CD4-positive, alpha-beta T cell treated with Interferon gamma for 1 hour (primary cell): ENCODE data around the gene USP8.
"Not testable (repeated sequence)": the region's sequence is repeated elsewhere in the genome, so short reads cannot be mapped to it uniquely, and the experiment has no call there.

Source experiments
- DNase-seq: peaks from one replicate; pipeline ENCODE4 v3.0.0-alpha.2; 2020

Gene USP8

DNA sequence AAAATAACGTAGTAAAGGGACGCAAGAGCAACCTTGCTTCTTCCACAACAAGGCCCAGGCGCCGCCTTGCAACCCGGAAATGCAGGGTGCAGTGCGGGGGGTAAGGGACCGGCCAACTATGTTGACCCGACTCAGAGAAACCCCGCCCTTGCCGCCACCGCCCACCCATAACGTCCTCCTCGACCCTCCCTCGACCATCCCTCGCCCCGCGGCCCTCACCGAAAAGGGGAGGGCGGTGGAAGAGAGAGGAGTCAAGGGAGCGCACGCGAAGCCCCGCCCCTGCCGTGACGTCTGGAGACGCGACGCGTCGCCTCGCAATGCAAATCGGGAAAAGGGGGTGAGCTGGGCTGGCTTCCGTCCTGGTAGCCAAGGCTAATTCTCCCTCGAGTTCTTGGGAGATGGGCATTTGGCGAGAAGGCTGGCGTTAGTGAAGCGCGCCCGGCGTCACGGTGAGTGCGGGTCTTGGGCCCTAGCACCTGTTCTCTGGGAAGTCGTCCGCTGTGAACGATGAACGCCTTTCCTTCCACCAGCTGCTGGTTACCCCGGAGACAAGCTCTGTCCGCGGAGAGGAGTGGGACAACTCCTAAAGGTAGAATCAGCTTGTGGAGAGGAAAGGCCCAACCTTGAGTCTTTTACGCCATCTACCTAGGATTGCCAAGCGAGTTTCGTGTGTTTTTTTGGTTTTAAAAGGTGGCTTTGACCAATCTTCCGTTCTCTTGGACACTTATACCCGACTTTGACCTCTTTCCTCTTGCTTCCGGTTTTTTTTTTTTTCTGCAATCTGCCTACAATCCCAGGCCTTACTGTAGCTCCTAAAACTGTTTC lies at the start of gene USP8:
Gene USP8 (plus strand): TSS at position 340 of the 825 bp plus-strand sequence. CDS start 14,669 bp downstream, outside the sequence.
- DNase-seq: peak; percentile 93

- no peak for DNase-seq
Observed at GRCh38 chr15:50377867-50378751, 46.1 kb upstream of the USP8 start.

DNA sequence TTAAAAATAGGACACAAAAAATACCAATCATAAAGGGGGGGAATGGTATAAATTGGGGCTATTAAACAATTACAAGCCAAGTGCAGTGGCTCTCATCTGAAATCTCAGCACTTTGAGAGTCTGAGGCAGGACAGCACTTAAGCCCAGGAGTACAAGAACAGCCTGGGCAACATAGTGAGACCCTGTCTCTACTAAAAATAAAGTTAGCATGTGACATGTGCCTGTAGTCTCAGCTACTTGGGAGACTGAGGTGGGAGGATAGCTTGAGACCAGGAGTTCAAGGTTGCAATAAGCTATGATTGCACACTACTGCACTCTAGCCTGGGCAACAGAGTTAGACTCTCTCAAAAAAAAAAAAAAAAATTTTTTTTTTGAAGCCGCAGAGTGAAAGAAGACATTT lies 45.4 kb upstream of the USP8 start:
- no peak for DNase-seq

DNA sequence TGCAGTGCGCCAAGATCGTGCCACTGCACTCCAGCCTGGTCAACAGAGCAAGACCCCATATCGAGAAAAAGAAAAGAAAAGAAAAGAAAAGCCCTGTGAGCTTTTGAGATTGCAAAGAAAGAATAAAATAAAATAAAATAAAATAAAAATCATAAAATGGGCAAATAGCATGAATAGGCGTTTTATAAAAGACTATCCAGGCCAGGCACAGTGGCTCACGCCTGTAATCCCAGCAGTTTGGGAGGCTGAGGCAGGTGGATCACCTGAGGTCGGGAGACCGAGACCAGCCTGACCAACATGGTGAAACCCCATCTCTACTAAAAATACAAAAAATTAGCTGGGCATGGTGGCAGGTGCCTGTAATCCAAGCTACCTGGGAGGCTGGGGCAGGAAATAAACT lies 44.8 kb upstream of the USP8 start:
- DNase-seq: not testable (repeated sequence)

- DNase-seq: no peak
Observed at GRCh38 chr15:50380089-50380488, 44.1 kb upstream of the USP8 start.

GRCh38 chr15:50381438-50381837 lies 42.8 kb upstream of the USP8 start:
- DNase-seq: no peak

GRCh38 chr15:50382408-50382807 lies 41.8 kb upstream of the USP8 start:
- DNase-seq: not testable (repeated sequence)

GRCh38 chr15:50390554-50391264 lies 33.5 kb upstream of the USP8 start:
- no peak for DNase-seq

DNA sequence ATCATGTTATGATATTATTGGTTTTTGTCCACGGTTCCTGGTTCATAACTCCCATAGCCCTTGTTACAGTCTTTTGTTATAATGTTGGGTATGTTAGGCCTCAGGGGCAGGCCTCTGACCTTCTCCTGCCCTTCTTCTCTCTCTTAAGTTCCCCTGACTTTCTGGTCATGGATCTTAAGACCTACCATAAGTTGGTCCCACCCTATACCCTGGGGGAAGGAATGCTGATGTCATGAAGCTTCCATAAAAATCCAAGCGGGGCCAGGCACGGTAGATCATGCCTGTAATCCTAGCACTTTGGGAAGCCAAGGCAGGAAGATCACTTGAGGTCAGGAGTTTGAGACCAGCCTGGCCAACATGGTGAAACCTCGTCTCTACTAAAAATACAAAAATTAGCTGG lies 32.6 kb upstream of the USP8 start:
- DNase-seq: not testable (repeated sequence)

- DNase-seq: no peak
Observed at GRCh38 chr15:50411870-50412269, 12.3 kb upstream of the USP8 start.

DNA sequence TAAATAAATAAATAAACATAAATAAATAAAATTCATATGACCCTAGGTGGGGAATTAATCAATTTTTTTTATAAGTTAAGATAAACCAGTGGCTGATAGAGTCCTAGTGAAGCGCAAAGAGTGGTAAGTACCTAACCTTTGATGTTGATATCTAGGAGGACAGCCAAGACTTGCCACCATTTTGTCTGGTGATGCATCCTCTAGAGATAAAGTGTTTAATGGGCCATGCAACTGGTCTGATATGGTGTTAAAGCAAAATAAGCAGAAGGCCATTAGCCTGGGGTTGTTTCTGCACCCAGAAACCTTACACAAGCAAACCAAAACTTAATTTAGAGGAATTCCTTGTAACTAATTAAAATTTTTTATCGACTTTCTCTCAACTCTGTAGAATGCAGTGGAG lies 9.6 kb upstream of the USP8 start:
- no peak for DNase-seq

GRCh38 chr15:50415752-50416404 lies 8.3 kb upstream of the USP8 start:
- DNase-seq: no peak

DNA sequence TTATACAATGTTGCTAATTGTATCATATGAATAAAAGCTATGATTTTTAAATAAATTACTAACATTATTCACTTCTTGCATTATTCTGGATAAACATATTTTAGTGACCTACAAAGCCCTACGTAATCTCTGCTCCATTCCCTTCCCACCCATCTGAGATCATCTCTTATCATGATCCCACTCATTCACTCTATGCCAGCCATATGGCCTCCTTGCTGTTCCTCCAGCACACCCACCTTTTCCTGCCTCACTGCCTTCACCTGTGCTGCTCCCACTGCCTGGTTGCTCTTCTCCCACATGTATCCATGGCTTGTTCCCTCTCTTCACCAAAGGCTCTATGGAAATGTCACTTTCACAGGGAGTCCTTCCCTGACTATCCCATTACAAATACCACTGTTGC lies 7.3 kb upstream of the USP8 start:
- DNase-seq: no peak

- no peak for DNase-seq
Observed at GRCh38 chr15:50418041-50418583, 6.1 kb upstream of the USP8 start.

GRCh38 chr15:50425219-50425618 lies 1.0 kb downstream of the USP8 start:
- DNase-seq: no peak

- not testable (repeated sequence) for DNase-seq
Observed at GRCh38 chr15:50425678-50426246, 1.6 kb downstream of the USP8 start.

DNA sequence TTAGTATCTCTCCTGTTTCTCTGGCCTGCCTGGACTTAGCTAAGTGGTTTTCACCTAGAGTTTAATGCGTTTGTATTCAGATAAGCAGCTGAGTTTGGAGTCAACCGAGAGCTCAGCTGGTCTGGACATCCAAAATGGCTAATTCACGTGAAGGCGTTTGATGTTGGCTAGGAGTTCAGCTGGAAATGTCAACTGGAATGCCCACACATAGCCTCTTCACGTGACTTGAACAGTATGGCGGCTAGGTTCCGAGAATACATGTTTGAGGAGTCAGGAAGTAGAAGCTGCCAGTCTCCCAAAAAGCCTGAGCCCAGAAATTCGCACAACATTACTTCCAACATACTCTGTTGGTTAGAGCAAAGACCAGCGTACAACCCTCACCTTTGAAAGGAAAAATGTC lies 2.2 kb downstream of the USP8 start:
- DNase-seq: no peak

DNA sequence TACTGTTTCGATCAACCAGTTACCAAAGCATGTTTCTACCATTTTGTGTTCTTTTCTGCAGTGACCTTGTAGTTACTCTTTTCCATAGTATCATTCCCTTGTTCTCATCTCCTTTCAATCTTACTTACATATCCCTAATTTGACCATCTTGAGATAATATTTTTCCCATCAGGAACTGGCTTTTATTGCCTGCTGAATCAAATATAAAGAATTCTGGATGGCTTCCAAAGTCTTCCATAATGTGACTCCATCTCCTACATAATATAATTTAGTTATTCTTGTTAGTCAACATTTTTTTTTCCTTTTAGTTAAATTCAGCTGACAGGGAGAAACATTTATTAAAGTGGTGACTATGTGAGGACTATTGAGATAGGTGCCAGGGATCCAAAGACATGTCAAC lies 7.0 kb downstream of the USP8 start:
- no peak for DNase-seq

GRCh38 chr15:50432230-50432629 lies 8.0 kb downstream of the USP8 start:
- no peak for DNase-seq

- DNase-seq: no peak
Observed at GRCh38 chr15:50435772-50436171, 11.6 kb downstream of the USP8 start.

- no peak for DNase-seq
Observed at GRCh38 chr15:50438251-50438650, 14.0 kb downstream of the USP8 start.

- DNase-seq: no peak
Observed at GRCh38 chr15:50440932-50441331, 16.7 kb downstream of the USP8 start.
